Body of pancreas (tissue), 4 donors: ENCODE measurements around the gene TIE1. TPM values are rescaled to one million over a fixed set of nuclear protein-coding genes. Genes with fewer than 3 reads are reported as not detected.
A peak's percentile ranks its signal among the peaks of the same experiment; 100 is the strongest.

Experiments
- ATAC-seq: fragments of 150-250 bp; one replicate; pipeline ENCODE4 v1.9.1; 2016
- DNase-seq, 4 donors: peaks; one replicate each; pipeline ENCODE4 v3.0.0-alpha.2; 2019
- H3K27ac ChIP-seq, 4 donors: fragments of 200-600 bp; sonication (generic); 1 replicate in 3 of 4; 2 replicates in 1 of 4; pipeline versions ENCODE4 v1.5.1 to v1.6.1; 2016 to 2019; ENCODE audit warnings: mild to moderate bottlenecking in 1 of 4, mixed read lengths in 1 of 4, moderate library complexity in 1 of 4
- H3K27me3 ChIP-seq, 2 donors: fragments of 200-600 bp; sonication (generic); one replicate each; pipeline ENCODE4 v1.6.0; 2016; ENCODE audit warnings: mild to moderate bottlenecking in 1 of 2
- H3K36me3 ChIP-seq, 2 donors: fragments of 200-600 bp; sonication (generic); replicated peaks in 1 of 2; 2 replicates each; pipeline ENCODE4 v1.5.1; 2016; ENCODE audit warnings: low read depth in 2 of 2; ENCODE audit not compliant: insufficient read depth in 1 of 2
- H3K4me1 ChIP-seq: fragments of 200-600 bp; sonication (generic); one replicate; pipeline ENCODE4 v1.6.0; 2016
- H3K4me3 ChIP-seq, 2 donors: fragments of 200-600 bp; sonication (generic); 1 replicate in 1 of 2; 2 replicates in 1 of 2; pipeline ENCODE4 v1.5.1; 2016 to 2019
- H3K9me3 ChIP-seq, 3 donors: fragments of 200-600 bp; sonication (generic); 1 replicate in 2 of 3; 2 replicates in 1 of 3; pipeline ENCODE4 v1.5.1; 2016
- POLR2A ChIP-seq, 3 donors: fragments of 450-650 bp; IDR thresholded peaks; one replicate each; pipeline ENCODE4 v1.6.1; 2016; ENCODE audit warnings: antibody characterized with exemption in 3 of 3, mild to moderate bottlenecking in 2 of 3
- WGBS, 2 donors: methylation state at CpG; one replicate each; pipeline ENCODE4 v1.1.5; 2017; 5-methylcytosine and 5-hydroxymethylcytosine counted together
- intact Hi-C: fragments of 100-400 bp; cut with DNase I; formaldehyde crosslinking; loops from one replicate; pipeline ENCODE4 v1.15.1; 2023
- total RNA-seq, 2 donors: library from RNA; depleted of rRNA; stranded (reverse); fragments of >200 nt; gene quantifications; one replicate each; pipeline ENCODE4 v1.1.0, GENCODE V29; 2016
- TF ChIP-seq, protein P1 (sequence below), 7 experiments: fragments of 450-650 bp in 4 of 7; fragments of 200-600 bp in 3 of 7; sonication (generic) in 3 of 7; IDR thresholded peaks; one replicate each; pipeline ENCODE4 v1.5.1; 2016 to 2019; ENCODE audit warnings: antibody characterized with exemption in 7 of 7

Gene TIE1
- total RNA-seq = 10 to 100 TPM; 12.2 to 14.0 TPM

DNA sequence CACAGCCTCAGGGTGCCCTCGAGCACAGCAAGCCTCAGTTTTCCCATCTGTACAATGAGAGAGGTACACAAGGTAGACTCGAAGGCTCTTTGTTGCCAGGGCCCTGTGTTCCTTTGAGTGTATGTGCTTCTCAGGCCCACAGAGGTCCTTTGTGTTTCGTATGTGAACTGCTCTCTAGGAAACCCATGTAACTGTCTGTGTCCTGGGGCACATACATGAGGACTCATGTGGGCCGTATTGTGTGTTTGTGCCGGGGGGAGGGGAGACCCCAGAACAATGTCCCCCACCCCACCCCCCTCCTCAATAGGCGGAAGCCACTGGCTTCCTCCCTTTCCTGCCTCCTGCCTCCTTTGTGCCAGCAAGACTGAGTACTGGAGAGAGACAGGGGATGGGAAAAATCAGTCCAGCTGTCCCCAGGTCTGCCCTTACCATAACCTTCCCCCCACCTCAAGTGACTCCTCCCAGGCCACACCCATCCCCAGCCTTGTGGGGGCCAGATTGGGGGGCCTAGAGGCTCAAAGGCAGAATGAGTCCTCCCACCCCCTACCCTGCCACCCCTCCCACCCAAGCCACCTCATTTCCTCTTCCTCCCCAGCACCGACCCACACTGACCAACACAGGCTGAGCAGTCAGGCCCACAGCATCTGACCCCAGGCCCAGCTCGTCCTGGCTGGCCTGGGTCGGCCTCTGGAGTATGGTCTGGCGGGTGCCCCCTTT lies at the start of gene TIE1:
Gene TIE1 (plus strand): TSS at position 605 of the 717 bp plus-strand sequence. CDS start 90 bp downstream, at position 695.
- Histone ChIP-seq H3K36me3 (no peaks in the 10 kb centered on the region), H3K27ac (no peak within 1 kb of the TSS), H3K4me3 (no peak within 1 kb of the TSS), H3K9me3 (no peaks in the 10 kb centered on the region), H3K27me3 (no peaks in the 10 kb centered on the region), H3K4me1 (peaks cover 8% of the 10 kb centered on the region)
- peak; percentile 38 for ATAC-seq
- WGBS, 2 donors = 69 to 73% methylated on average over 9 to 10 of the region's 10 CpGs
- TF ChIP-seq POLR2A (IDR thresholded peaks at IDR 0.05) = peak in 1 of 3 donors; percentile 17
- TF ChIP-seq, protein P1, sequence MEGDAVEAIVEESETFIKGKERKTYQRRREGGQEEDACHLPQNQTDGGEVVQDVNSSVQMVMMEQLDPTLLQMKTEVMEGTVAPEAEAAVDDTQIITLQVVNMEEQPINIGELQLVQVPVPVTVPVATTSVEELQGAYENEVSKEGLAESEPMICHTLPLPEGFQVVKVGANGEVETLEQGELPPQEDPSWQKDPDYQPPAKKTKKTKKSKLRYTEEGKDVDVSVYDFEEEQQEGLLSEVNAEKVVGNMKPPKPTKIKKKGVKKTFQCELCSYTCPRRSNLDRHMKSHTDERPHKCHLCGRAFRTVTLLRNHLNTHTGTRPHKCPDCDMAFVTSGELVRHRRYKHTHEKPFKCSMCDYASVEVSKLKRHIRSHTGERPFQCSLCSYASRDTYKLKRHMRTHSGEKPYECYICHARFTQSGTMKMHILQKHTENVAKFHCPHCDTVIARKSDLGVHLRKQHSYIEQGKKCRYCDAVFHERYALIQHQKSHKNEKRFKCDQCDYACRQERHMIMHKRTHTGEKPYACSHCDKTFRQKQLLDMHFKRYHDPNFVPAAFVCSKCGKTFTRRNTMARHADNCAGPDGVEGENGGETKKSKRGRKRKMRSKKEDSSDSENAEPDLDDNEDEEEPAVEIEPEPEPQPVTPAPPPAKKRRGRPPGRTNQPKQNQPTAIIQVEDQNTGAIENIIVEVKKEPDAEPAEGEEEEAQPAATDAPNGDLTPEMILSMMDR (IDR thresholded peaks at IDR 0.05) = no peak
- no peak for DNase-seq
- intact Hi-C loops = no loop called here

DNA sequence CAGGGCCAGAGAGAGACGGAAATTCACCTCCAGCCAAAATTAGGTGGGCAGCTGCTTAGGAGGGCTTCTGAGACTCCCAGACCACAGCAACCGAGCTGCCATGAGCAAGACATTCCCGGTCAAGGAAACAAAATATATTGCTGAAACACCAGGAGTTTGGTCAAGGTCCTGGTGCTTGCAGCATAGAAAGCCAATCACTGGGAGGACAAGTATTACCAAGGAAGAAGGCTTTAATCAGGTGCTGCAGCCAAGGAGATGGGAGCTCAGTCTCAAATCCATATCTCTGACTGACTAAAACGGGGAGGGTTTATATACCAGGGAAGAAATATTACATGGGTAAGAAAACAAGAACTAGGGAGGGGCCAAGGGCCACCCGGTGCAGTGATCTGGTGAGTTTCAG lies 49.8 kb upstream of the TIE1 start:
- ATAC-seq = no peak
- H3K36me3 ChIP-seq = no peaks in the 10 kb centered on the region
- intact Hi-C loops = no loop called here
- TF ChIP-seq, protein P1 (IDR thresholded peaks at IDR 0.05) = no peak
- TF ChIP-seq POLR2A (IDR thresholded peaks at IDR 0.05) = no peak
- no peak overlapping the region for H3K27ac ChIP-seq
- no peaks in the 10 kb centered on the region for H3K27me3 ChIP-seq
- no peak for DNase-seq
- H3K4me3 ChIP-seq = no peak overlapping the region
- WGBS, 2 donors = 92% methylated on average over 5 of the region's 5 CpGs
- H3K4me1 ChIP-seq = peaks cover 15% of the 10 kb centered on the region
- H3K9me3 ChIP-seq = no peaks in the 10 kb centered on the region

DNA sequence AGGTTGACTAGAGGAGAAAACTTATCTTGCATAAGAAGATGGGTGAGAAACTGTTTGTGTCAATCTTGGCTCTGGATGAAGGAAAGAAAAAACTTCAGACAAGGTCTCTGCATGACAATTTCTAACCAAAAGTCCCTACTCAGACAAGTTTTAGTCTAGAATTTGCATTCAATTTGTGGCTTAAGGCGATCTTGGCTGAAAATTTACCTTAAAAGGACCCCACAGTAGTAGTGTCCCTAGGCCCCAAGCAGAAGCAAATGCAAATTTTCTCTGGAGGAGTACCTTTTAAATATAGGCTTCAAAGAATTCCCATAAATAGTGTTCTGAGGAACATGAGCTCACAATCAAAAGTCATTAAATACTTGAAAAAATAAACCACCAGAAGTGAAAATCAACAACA lies 48.6 kb upstream of the TIE1 start:
- no peak overlapping the region for H3K27ac ChIP-seq
- peaks cover 23% of the 10 kb centered on the region for H3K4me1 ChIP-seq
- ATAC-seq = no peak
- H3K4me3 ChIP-seq = no peak overlapping the region
- WGBS, 2 donors = 80 to 90% methylated on average over 1 of the region's 1 CpG
- TF ChIP-seq POLR2A (IDR thresholded peaks at IDR 0.05) = no peak
- TF ChIP-seq, protein P1 (IDR thresholded peaks at IDR 0.05) = no peak
- intact Hi-C loops = no loop called here
- no peaks in the 10 kb centered on the region for H3K36me3 ChIP-seq
- no peak for DNase-seq
- no peaks in the 10 kb centered on the region for H3K27me3 ChIP-seq
- no peaks in the 10 kb centered on the region for H3K9me3 ChIP-seq

DNA sequence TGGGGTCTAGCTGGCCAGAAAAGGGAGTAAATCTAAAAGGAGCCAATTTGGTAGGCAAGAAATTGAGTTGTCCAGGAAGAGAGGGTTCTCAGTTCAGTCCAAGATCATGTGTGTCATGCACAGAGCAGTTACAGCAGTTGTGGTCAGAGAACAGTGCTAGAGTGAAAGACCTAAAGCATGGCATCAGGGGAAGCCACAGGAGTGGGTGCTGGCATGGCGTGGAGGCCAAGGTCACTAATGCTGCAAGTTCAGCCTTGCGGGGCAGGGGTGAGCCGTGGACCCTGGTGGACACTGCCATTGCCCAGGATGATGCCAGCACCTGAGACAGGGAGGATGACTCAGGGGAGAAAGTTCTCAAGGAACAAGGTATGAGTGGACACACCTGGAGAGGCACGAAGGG lies 47.6 kb upstream of the TIE1 start:
- H3K27me3 ChIP-seq = no peaks in the 10 kb centered on the region
- intact Hi-C loops = no loop called here
- TF ChIP-seq, protein P1 (IDR thresholded peaks at IDR 0.05) = no peak
- ATAC-seq (no peak), DNase-seq (no peak)
- no peaks in the 10 kb centered on the region for H3K9me3 ChIP-seq
- no peak overlapping the region for H3K27ac ChIP-seq
- peaks cover 28% of the 10 kb centered on the region for H3K4me1 ChIP-seq
- no peak overlapping the region for H3K4me3 ChIP-seq
- no peaks in the 10 kb centered on the region for H3K36me3 ChIP-seq
- 87 to 89% methylated on average over 4 of the region's 4 CpGs for WGBS, 2 donors

DNA sequence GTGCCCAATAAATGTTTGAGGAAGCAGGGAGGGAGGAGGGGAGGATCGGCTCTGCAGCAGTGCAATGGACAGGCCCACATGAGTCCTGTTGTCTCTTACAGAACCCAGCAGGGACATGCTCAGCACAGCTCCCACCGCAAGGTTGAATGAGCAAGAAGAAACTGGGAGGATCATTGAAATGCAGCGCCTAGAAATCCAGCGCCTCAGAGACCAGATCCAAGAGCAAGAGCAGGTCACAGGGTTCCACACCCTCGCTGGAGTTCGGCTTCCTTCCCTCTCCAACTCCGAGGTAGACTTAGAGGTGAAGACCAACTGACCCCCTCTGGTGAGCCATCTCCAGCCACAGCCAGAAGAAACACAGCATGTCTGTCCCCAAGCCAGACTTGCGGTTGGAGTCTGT lies 46.9 kb upstream of the TIE1 start:
- Histone ChIP-seq H3K4me3 (no peak overlapping the region), H3K27ac (no peak overlapping the region), H3K27me3 (no peaks in the 10 kb centered on the region), H3K4me1 (peaks cover 28% of the 10 kb centered on the region), H3K36me3 (no peaks in the 10 kb centered on the region), H3K9me3 (no peaks in the 10 kb centered on the region)
- TF ChIP-seq, protein P1 (IDR thresholded peaks at IDR 0.05) = no peak
- TF ChIP-seq POLR2A (IDR thresholded peaks at IDR 0.05) = no peak
- no peak for ATAC-seq
- no peak for DNase-seq
- intact Hi-C loops = no loop called here
- 89 to 95% methylated on average over 8 of the region's 8 CpGs for WGBS, 2 donors
